GM18508 (cell line): Measurements from ENCODE around the gene GPHB5.
"Not testable (repeated sequence)": the region's sequence is repeated elsewhere in the genome, so short reads cannot be mapped to it uniquely, and the experiment has no call there.

Experiments used
- ATAC-seq: cut with Tn5 transposase; IDR thresholded peaks from one replicate; pipeline ENCODE4 v1.9.1; 2021; ENCODE audit warnings: moderate number of reproducible peaks; ENCODE audit not compliant: insufficient read depth, unreplicated experiment

The GPHB5 gene

GRCh38 chr14:63296060-63296563 lies 22.6 kb downstream of the GPHB5 start:
- ATAC-seq, result no peak

GRCh38 chr14:63295231-63295685 lies 23.5 kb downstream of the GPHB5 start:
- ATAC-seq, result no peak

DNA sequence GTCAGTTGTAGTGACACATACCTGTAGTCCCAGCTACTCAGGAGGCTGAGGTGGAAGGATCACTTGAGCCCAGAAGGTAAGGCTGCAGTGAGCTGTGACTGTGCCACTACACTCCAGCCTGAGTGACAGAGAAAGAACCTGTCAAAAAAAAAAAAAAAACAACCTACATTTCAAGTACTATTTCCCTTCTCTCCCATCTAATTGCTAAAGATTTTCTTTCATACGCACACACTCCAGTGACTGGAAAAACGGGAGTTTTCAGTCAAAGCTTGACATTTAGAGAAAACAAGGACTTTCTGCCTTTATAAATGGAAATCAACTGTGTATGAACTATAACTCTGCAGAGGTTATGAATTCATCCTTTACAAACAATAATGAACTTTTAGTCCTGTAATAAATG lies 25.9 kb downstream of the GPHB5 start:
- ATAC-seq, result no peak

- no peak for ATAC-seq
Observed at GRCh38 chr14:63290741-63291430, 27.8 kb downstream of the GPHB5 start.

DNA sequence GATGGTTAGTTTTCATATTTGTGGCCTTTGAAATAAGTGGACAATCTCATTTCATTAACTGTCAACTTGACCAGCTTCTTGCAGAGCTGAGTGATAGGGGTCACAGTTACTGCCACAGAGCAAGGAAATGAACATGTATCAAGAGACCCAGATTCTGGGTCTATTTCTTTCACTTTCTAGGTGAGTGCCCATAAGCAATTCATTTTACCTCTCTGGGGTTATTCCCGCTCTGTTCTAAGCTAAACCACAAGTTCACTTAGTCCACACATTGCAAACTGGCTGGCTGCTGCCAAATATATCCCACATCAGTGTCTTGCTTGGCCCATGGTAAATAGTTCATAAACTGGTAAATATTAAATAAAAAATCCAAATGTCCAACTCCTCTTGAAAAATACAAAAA lies 29.9 kb downstream of the GPHB5 start:
- no peak for ATAC-seq

GRCh38 chr14:63287666-63288483 lies 30.9 kb downstream of the GPHB5 start:
- ATAC-seq, result no peak

DNA sequence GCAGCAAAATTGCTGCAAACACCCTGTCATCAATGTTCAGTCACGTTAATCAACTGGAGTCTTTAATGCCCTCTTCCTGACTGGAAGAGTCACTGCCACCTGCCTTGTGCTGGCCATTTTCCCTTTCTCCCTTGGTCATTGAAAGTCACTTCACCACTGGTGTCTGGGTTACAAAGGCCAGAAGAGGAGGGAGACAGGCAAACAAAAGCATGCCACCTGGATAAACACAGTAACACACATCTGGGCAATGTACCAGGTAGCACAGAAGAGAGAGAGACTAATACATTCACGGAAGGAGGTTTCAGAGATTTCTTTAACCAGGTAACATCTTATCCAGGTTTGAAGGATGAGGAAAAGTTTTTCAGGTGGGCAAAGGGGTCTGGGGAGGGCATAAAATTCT lies 32.7 kb downstream of the GPHB5 start:
- no peak for ATAC-seq

- no peak for ATAC-seq
Observed at GRCh38 chr14:63283884-63284248, 34.9 kb downstream of the GPHB5 start.

DNA sequence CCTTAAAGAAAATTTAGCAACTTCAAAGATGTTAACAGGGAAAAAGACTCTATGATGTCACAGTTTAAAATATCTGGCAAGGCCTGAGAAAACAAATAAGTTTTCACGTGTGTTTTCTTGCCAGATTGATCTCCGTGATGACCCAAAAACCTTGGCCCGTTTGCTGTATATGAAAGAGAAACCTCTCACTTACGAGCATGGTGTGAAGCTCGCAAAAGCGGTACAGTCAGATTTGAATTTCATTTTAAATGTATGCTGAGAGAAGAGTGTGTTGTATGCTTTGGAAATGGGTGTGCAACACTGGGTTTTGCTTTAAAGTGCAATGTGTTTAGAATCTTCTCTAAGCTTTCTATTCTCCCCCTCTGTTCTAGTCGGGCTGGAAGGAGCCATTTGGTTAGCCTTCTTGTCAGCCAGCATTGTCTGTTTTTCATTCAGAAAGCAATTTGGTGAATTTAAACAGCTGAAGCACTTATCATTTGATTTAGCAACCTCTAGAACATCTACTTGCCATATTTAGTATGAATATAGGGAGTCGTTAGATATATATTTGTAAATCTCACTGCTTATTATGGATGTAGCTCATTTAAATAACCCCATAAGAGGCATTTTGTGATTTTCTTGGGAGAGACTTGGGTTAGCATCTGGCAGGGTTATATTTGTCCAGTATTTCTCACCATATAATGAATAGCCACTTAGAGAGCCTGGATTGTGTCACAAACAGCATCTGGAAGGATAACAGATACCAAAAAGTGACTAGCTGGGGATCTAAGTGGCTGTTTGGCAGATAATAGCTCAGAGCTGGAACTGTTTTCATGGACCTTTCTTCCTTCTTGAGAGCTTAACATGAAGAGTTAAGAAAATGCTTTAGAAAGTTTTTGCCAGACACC lies 35.5 kb downstream of the GPHB5 start:
- no peak for ATAC-seq

- not testable (repeated sequence) for ATAC-seq
Observed at GRCh38 chr14:63279933-63280332, 38.8 kb downstream of the GPHB5 start.

DNA sequence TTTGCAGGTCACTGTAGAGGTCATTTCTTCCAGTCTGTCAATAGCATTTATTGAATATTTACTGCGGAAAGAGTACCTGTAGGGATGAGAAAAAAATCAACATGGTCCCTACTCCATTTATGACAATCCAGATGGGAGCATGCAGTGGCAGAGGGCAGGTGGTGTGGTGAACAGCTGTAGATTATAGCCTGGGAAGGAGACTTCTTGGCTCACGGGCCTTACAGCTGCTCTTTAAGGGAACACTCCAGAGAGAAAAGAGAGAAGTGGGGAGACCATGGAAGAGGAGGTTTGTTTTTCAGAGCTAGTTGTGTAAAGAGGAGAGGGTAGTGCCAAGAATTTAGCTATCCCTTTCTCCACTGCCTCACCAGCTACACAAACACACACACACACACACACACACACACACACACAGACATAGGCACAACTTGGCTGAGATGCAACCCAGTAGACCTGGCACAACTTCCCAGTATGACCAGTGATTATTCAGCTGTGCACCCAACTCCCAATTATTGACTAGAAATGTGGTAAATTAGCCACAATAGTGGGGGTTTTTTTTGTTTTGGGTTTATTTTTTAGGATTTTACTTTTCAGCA lies 41.0 kb downstream of the GPHB5 start:
- ATAC-seq, result no peak

DNA sequence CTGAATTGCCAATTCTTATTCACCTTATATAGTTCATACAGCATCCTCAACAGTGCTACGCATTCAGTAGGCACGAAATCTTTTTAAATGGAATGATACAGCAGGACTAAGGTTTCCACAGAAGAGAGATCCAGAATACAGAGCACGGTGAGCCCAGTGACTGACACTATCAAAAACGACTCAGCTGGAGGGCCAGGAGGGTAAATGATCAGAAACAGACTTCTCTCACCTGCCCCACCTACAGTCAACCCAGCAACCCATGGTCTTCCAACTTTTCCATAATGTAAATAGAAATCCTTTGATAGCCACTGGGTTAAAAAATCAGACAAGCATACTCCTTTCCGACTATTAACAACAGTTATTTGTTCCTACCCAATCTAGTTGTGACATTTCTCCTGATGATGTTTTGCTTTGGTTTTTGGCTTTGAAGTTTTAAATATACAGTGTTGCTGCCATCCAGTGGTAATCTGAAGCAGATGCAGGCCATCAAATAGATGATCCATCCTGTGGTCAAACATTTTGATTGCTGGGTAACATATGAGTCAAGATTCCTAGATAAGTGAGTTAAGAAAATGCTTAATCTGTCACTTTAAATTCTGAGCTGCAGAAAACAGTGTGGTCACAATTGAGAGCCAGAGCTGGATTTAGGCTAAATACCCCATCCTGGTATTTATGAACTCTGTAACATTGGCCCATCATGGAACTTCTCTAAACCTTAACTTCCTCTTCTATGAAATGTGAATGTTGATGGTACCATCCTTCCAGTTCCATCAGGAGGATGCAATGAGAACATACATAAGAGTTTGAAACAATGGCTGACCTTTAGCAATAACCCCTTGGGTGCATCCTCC lies 42.0 kb downstream of the GPHB5 start:
- ATAC-seq, result peak; percentile 61

- ATAC-seq, result no peak
Observed at GRCh38 chr14:63276016-63276415, 42.7 kb downstream of the GPHB5 start.

DNA sequence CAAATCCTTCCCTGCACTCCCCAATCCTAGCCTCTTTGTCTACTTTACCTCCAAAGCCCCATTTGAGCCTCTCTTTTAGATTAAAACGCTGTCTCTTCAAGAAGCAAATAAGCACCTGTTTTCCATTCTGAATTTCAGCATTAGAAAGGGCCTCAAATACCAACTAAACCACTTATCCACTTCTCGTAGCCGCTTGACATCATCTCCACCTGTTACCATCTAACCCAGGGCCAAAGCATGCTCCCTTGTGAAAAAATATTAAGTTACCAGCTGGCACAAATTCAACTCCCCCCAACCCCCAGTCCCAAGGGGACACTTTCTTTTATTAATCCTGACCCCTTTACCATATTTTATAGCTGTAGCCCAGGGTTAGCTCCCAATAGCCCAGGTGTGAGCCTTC lies 43.1 kb downstream of the GPHB5 start:
- no peak for ATAC-seq

GRCh38 chr14:63273717-63274655 lies 44.7 kb downstream of the GPHB5 start:
- no peak for ATAC-seq

GRCh38 chr14:63273129-63273528 lies 45.6 kb downstream of the GPHB5 start:
- ATAC-seq, result no peak

- no peak for ATAC-seq
Observed at GRCh38 chr14:63269561-63270225, 49.0 kb downstream of the GPHB5 start.

DNA sequence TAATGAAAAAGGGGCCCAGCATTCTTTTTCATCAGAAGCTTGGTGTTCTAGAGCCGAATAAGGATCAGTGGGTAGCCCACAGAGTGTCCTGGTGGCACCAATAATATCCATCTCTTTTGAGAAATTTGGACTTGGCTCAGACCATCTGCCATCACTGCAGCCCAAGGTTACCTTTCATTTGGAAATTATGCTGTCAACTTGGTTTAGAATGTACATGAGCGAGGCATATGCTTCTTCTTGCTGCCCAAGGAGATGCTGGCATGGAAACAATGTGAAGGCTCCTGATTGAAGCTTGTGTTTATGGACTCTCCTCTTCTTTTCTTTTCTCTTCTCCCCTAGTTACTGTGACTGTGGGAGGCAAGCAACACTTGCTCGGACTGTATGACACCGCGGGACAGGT lies 50.0 kb downstream of the GPHB5 start:
- ATAC-seq, result no peak
